Anterior cingulate cortex (tissue), 58 donors: ENCODE results near the gene CREB3L1.

ENCODE experiments used
- DNase-seq, 58 donors: peaks; one replicate each; lab custom pipeline; 2025; lab: John Stamatoyannopoulos, UW

CREB3L1 gene

DNA sequence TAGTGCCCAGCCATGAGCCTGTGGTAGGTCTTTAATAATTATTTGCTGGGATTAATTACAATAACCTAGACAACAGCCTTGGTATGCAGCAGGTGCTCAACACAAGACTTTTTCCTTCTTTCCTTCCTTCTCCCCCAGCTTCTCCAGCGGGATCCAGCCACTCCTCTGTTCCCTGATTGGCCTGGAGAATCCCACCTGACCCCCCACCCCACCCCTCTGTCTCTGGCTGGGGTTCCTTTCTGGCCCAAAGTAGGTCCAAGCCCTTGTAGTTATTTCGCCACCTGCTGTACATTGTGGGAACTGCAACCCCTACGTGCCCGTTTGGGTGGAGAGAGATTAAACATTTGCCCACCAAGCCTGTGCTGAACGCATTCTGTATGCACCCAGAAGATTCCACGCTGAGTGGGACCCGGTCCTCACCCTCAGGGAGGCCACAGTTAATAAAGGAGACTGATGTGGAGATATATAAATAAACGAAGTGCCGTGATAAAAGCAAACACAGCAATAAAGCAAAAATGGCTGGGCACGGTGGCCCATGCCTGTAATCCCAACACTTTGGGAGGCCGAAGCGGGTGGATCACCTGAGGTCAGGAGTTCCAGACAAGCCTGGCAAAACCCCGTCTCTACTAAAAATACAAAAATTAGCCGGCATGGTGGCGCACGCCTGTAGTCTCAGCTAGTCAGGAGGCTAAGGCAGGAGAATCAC lies 37.7 kb downstream of the CREB3L1 start:
- DNase-seq: peak in 27 of 58 donors; percentile 10 to 66 (median 32)

DNA sequence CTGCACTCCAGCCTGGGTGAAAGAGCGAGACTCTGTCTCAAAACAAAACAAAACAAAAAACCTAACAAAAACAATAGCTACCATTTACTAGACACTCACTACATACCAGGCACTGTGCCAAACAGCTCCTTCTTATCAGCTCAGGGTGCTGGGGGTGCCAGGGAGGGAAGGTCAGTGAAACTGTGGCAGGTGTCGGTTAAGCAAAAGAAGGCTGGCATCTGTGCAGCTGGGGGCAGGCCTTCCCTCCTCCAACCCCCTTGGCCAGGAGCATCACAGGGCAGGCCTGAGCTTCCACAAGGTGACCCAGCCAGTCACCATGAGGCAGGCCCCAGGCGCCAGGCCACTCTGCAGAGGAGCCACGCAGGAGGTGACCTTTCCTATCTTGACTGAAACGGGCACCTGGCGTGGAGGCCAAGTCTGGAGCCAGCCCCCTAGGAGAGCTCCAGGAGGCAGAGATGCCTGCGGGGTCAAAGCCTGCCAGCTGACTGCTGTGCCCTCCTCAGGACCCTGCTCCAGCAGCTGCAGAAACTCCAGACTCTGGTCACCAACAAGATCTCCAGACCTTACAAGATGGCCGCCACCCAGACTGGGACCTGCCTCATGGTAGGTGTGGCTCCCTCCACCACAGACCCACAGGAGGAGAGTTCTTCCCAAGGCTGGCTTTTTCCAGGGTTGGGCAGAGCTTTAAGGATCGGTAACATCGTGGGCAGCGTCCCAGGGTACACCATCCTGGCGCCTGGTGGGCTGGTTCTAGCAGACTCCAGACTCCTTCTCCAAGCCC lies 38.5 kb downstream of the CREB3L1 start:
- DNase-seq: no peak

DNA sequence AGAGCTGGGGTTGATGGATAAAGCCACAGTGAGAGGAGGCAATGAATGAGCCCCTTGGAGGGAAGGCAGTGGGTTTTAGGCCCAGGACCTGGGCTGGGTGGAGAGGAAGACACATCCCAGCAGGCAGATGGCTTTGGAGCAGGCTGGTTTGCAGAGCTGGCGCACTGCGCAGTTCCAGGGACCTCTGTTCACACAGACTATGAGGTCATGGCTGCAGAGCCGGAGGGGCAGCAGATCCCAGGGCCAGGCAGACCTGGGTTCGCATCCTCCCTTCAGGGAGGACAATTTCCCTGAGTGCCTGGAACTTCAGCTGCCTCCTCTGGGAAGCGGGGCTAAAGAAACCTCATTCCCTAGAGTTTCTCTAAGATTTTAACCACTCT lies 41.6 kb downstream of the CREB3L1 start:
- DNase-seq: no peak

DNA sequence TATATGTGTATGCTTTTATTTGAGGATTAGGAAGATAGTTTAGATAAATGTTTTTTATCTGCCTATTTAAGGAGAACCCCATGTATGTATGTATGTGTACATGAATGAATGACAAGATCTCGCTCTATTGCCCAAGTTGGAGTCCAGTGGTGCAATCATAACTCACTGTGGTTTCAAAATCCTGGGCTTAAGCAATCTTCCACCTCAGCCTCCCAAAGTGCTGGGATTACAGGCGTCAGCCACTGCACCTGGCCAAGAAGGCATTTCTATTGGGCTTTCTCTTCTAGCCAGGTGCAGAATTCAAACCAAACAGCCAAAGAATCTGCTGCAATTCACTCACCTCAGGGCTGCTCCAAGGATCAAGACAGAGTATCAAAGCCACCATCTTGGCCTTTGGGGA lies 44.3 kb downstream of the CREB3L1 start:
- DNase-seq: no peak

DNA sequence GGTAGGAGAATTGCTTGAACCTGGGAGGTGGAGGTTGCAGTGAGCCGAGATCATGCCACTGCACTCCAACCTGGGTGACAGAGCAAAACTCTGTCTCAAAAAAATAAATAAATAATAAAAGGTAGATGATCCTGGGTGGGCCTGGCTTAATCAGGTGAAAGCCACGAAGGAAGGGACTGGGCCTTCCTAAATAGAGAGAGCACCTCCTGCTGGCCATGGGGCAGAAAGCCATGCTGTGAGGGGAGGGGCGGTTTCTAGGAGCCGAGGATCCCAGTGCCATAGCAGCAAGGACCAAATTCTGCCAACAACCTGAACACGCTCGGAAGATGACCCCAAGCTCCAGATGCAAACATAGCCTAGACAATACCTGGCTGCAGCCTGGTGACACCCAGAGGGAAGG lies 45.3 kb downstream of the CREB3L1 start:
- DNase-seq: no peak

DNA sequence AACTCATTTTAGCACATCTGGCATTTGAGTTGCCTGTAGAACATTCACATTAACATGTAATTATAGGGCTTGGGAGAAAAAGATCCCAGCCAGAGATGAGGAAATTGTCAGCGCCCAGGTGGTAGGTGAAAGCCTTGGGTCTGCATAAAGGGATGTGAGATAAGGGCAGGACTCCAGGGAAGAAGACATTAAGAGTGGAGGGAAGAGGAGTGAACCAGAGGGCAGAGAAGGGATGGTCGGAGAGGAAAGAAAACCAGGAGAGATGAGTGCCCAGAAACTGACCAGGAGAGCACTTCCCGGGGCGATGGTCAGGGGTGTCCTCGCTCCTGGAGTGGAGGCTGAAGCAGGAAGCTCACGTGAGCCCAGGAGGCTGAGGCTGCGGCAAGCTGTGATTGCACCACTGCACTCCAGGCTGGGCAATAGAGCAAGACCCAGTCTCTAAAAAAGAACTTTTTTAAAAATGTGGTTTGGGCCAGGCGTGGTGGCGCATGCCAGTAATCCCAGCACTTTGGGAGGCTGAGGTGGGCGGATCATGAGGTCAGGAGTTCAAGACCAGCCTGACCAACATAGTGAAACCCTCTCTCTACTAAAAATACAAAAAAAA lies 49.5 kb downstream of the CREB3L1 start:
- DNase-seq: no peak

DNA sequence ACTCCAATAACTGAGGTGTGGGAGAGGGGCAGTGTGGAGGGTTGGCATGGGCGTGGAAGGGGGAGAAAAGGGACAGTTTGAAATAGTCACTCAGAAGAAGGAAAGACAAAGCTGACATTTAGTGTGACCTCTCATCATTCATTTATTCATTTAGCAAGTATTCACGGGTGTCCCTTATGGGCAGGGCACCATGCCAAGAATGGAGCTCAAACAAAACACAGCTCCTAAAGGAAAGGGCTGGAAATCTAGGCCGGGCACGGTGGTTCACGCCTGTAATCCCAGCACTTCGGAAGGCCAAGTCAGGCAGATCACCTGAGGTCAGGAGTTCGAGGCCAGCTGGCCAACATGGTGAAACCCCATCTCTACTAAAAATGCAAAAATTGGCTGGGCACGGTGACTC lies 50.4 kb downstream of the CREB3L1 start:
- DNase-seq: peak in 1 of 58 donors; percentile 32

DNA sequence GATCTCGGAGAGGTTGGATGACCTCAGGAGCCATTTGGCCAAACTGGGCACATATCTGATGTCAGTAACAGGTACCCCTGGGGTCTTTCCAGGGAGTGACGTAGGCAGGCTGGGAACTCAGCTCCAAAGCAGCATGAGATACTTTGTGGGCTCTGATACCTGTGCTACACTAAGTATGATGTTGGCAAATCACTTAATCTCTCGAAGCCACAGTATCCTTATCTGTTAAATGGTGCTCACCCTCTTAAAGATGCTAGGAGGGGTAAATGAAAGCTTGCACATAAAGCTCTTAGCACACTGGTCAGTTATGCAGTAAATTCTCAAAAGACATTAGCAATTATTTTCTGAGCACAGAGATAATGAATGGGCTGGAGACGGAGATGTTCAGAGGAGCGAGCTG lies 52.7 kb downstream of the CREB3L1 start:
- no peak for DNase-seq

DNA sequence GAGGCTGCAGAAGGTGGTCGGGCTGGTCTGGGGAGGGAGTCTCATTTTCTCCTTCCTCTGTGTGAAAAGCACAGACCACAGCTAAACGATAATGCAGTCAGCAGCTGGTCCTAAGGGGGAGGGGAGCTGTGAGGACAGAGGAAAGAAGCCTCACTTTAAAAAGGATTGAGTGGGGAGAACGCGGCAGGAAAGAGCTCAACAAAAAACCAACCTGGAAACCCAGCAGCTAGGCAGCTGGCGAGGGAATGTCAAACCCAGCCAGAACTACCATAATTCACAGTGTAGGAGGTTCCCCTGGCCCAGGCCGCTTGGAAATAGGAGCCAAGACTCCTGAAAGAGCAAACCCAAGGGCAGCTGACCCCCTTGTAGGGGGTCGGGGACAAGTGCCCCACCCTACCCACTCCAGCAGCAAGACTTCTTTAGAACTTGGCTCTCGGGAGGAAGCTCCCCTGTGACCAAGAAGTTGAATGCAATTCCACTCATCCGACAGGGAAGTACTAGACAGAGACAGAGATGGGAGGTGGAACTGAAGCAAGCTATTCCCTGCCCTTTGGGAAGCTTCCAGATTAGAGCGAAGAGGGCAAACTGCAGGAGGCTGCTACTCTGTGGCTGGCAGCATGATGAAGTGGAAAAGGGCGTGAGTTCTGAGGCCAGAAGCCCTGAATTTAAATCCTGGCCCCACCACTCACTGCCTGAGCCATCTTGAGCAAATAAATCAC lies 53.3 kb downstream of the CREB3L1 start:
- DNase-seq: peak in 14 of 58 donors; percentile 25 to 58 (median 36)

DNA sequence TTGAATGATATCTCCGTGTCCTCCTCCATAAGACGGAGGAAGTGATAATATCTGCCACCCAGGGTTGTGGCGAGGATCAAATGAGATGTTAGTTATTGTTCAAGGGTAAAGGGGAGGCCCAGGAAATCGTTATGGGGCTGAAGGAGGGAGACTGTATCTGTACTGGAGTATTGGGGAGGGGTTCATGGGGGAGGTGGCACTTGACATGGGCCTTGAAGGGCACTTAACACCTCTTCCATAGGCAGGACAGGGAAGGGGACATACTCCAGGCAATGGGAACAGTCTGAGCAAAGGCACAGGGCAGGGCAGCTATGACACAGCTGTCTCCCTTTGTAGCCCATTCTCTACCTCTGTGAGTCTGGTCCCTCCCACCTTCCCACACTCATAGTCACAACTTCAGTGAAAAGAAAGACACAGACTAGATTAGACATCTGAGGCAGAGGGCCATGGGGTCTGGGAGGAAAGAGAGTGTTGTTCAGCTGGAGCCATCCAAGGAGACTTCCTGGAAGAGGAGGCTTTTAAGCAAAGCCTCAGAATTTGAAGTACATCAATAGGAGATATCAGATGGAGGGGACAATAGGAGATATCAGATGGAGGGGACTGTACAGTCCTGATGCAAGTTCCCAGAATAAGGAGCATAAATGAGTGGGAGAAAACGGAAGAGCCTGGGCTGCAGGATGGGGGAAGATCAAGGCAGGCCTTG lies 54.0 kb downstream of the CREB3L1 start:
- no peak for DNase-seq

DNA sequence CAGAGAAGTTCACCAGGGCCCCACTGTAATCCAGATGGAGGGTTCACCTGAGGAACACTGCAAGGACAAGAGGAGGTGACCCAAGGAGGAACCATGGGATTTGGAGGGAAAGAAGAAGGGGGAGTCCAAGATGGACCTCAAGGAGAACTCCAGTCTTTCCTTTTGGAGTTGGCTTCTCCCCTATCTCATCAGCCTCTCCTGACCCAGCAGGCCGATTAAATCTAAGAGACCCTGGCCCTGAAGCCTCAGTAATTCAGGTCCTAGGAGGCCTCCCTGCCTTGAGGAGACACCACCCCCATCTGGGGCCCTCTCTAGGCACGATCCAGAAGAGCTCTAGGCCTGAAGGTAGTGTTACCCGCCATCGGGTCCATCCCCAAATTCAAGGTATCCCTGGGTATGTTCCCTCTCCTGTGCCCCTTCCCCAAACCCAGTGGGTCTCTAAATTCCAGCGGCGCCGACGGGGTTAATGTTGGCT lies 54.7 kb downstream of the CREB3L1 start:
- DNase-seq: no peak

DNA sequence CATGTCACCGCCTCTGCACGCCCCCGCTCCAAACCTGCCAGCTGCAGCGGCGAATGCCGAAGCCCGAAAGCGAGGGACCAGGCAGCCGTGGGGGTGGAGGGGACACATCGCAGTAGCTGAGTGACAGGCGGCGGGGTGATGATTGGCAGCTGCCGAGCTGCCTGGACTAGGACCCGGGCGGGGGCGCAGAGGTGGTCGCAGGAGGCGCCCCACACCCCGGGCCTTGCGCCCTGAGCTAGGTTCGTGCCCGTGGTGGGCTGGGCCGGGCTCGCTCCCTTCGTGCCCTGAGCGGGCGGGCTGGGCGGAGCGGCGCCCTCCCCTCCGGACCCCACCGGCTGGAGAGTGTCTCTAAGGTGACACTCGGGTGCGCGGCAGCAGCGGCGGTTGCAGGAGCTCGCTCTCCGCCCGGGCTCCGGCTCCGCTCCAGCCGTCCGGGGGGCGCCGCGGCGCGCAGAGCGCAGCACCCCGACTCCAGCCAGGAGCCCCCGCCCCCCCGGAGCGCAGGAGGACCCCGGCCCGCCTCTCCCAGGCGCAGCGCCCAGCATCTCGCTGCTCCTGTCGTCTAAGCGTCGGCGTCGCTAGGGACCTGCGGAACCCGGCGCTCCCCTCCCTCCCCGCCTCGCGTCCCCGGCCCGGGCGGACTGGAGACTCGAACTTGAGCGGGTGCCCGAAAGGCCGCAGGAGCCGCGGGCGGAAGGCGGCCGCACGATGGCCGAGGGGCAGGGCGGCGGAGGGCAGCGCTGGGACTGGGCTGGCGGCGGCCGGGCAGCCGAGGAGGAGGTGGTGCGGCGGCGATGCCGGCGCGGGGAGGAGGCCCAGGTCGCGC lies 55.3 kb downstream of the CREB3L1 start:
- DNase-seq: peak in 15 of 58 donors; percentile 12 to 76 (median 42)

DNA sequence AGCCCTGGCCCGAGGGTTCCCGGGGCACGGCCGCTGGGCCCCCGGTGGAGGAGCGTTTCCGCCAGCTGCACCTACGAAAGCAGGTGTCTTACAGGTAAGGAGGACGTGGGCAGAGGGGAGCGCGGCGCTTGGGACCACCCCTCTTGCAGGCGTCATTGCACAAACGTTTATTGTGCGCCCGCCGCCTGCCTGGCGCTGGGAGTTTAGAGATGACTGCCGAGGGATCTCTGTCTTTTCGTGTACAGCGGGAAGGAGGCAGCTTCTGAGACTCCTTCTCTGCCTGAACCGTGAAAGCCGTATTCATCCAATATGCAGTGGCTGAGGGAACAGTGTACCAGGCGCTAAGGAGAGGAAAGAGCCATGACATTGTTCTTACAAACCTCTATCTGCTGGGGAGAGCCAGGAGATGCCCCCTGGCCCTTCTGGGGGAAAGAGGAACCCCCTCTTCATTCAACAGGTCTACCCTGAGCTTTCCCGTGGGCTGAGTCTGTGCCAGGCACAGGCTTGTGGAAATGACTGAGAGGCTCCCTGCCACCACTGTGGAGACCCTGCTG lies 56.0 kb downstream of the CREB3L1 start:
- peak in 13 of 58 donors; percentile 18 to 52 (median 42) for DNase-seq

DNA sequence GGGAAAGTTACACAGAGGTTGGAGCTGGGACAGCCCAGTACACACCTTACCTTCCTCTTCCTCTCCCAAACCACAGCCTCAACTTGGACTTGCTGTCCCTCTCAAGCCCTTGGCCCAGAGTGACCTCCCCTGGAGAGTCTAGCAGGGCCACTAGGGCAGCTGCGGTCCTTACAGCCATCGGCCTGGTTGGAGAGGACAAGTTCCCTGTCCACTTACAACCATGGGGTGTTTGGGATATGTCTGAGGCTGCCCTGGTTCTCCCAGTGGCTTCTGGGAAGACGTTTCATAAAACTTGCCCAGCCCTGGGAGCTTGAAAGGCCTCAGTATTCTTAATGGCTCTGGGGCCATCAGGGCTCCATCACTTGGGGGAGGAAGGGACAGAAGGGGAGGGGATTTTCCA lies 56.7 kb downstream of the CREB3L1 start:
- no peak for DNase-seq

DNA sequence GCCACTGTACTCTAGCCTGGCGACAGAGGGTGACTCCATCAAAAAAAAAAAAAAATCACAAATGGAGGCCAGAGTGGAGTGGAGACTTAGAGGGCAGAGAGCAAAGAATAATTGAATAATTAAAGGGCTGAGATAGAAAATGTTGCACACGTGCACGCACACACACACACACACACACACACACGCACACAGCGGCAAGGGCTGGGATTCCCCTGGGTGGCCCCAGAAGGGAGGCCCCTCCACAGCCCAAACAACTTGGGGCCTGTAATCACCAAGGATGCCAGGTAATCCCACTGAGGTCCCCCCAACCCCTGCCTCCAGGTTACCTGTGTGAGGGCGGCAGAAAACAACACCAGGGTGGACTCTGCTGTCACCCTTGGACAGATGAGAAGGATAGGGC lies 57.8 kb downstream of the CREB3L1 start:
- no peak for DNase-seq

DNA sequence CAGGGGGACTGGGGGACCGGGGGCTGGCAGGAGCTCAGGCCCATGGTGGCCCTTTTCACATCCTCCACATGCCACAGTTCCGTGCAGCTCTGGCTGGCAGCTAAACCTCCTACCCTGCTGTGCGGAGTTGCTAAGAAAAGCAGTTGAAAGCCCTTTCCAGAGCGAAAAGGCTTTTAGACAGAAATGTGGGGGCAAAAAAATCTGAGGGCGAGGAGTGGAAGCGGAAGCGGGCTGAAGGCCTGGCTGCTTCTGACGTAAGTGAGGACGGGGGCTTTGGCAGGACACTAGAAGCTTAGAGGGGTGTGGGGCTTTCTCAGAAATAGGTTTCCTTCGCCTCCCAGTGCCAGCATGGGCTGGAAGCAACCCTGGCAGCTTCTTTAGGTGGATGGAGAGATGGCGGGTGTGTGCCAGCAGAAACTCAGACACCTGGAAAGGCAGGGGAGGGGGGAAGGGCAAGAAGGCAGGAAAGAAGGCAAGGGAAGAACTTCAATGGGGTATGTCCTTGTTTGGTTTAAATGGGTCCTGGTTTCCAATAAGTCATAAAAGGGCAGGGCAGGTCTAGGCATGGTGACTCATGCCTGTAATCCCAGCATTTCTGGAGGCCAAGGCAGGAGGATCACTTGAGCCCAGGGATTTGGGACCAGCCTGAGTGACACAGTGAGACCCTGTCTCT lies 58.6 kb downstream of the CREB3L1 start:
- peak in 48 of 58 donors; percentile 37 to 95 (median 74) for DNase-seq

DNA sequence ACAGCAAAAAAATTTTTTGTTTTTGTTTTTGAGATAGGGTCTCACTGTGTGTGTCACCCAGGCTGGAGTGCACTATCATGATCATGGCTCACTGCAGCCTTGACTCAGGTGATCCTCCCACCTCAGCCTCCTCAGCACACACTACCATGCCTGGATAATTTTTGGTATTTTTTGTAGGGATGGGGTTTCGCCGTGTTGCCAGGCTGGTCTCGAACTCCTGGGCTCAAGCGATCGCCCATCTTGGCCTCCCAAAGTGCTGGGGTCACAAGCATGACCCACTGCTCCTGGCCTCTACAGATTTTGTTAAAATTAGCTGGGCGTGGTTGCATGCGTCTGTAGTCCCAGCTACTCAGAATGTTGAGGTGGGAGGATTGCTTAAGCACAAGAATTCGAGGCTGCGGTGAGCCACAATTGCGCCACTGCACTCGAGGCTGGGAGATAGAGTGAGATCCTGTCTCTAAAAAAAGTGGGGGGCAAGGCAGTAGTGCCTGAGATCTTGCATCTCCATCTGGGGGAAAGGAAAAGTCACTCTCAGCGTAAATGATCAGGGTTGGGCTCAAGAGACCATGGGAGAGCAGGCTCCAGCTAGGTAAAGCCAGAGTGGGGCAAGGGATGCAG lies 59.2 kb downstream of the CREB3L1 start:
- DNase-seq: peak in 2 of 58 donors; percentile 19 to 31
